ENCODE results near the gene THSD7A. TPM values are rescaled to one million over a fixed set of nuclear protein-coding genes. Genes with fewer than 3 reads are reported as not detected.

Gene THSD7A
- total RNA-seq, 1 experiment from 2014 or later: 0.64 TPM

DNA sequence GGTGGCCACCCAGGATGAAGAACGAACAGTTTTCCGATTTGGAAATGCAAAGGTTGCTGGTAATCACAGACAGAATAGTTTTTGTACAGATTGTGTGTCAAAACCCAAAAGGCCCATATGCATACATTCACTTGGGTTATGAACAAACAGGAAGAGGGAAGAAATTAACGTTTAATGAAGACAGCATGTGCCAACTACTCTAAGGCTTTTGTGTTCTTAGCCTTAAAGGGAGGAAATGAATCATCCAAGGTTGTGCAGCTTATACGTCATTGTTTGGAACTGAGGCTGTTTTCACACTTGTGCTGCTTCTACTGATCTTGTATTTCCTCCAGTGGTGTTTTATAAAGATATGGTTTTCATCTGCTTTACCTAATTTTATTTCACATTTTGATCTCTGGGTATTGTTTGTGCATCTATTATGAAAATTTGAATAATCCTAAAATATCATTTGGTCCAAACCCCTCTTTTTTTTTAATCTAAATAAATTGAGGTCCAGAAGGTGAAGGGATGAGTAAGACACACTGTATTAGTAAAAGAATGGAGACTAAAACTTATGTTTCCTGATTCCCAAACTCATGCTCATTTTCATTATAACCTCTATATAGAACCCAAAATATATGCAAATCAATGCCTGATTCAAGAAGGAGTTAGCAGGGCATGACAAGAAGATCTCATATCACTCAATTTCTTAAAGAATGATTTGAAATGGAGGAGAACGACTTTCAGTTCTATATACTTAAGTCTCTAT, 373.1 kb downstream of the THSD7A start:
- intact Hi-C loops (cut with micrococcal nuclease; ENCODE audit: unreplicated experiment): no loop called here
- Histone ChIP-seq H3K36me3 (ENCODE audit: insufficient read depth, low read length, poor library complexity, severe bottlenecking) (no peaks in the 10 kb centered on the region), H3K27ac (ENCODE audit: low read depth, low read length, poor library complexity, severe bottlenecking) (peak overlapping the region; percentile 84), H3K27me3 (replicated peaks; ENCODE audit: insufficient read depth, low read depth, low read length, poor library complexity) (no peaks in the 10 kb centered on the region), H3K9me3 (ENCODE audit: low read depth, low read length, poor library complexity, severe bottlenecking) (no peaks in the 10 kb centered on the region), H3K4me1 (ENCODE audit: insufficient read depth, low read length, poor library complexity, severe bottlenecking) (peaks cover 40% of the 10 kb centered on the region), H3K4me3 (ENCODE audit: low read depth, low read length, poor library complexity, severe bottlenecking) (no peak overlapping the region)
- ChIA-PET CTCF (no interaction called here), POLR2A (ENCODE audit: low non-redundant PET) (no interaction called here)
- peak; percentile 96 for DNase-seq (ENCODE audit: low spot score)
- BruUV-seq (replicated peaks): TSS peak; percentile 98
- TF ChIP-seq EZH2 (IDR thresholded peaks at IDR 0.05; ENCODE audit: borderline replicate concordance, low read depth, low read length, poor library complexity, severe bottlenecking): no peak
- TF ChIP-seq, protein P1, sequence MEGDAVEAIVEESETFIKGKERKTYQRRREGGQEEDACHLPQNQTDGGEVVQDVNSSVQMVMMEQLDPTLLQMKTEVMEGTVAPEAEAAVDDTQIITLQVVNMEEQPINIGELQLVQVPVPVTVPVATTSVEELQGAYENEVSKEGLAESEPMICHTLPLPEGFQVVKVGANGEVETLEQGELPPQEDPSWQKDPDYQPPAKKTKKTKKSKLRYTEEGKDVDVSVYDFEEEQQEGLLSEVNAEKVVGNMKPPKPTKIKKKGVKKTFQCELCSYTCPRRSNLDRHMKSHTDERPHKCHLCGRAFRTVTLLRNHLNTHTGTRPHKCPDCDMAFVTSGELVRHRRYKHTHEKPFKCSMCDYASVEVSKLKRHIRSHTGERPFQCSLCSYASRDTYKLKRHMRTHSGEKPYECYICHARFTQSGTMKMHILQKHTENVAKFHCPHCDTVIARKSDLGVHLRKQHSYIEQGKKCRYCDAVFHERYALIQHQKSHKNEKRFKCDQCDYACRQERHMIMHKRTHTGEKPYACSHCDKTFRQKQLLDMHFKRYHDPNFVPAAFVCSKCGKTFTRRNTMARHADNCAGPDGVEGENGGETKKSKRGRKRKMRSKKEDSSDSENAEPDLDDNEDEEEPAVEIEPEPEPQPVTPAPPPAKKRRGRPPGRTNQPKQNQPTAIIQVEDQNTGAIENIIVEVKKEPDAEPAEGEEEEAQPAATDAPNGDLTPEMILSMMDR (conservative IDR thresholded peaks at IDR 0.05; ENCODE audit: low read depth, low read length): no peak

DNA sequence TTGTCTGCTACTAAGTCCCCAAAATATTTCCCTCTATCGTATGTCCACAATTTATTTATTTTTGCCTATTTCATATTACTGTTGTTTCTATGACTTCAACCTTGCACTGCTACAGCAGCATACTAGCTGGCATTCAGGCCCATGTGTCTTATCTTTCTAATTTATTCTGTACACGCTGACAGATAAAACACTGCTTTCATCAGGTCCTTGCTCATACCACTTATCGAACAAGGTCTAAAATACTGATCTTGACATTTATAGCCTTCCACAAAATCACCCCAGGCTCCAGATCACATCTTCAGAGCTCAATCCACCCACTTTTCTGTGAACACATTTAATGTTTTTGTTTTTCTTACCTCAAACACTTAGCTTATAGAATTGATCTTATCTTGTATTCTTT, 374.6 kb downstream of the THSD7A start:
- ChIA-PET POLR2A (ENCODE audit: low non-redundant PET) (interaction anchor here (0.6 kb wide), 1 partner anchor 178 kb away, joined by 3 read pairs; no protein-coding TSS in a partner anchor), CTCF (no interaction called here)
- intact Hi-C loops (cut with micrococcal nuclease; ENCODE audit: unreplicated experiment): no loop called here

DNA sequence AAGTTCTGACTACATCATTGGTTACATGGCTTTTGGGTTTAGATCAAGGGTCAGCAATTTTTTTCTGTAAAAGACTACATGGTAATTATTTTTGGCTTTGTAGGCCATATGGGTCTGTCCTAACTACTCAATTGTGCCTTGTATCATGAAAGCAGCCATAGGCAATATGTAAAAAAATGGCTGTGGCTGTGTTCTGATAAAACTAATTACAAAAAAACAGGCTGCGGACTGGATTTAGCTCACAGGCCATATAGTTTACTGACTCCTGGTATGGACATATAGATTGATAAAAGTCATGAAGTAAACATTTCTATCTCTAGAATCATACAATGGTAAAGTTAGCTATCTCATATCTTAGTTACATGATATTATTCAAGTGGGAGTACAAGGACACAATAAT, 375.4 kb downstream of the THSD7A start:
- ChIA-PET POLR2A (ENCODE audit: low non-redundant PET) (no interaction called here), CTCF (no interaction called here)
- no peak for DNase-seq (ENCODE audit: low spot score)
- intact Hi-C loops (cut with micrococcal nuclease; ENCODE audit: unreplicated experiment): no loop called here
- TF ChIP-seq EZH2 (IDR thresholded peaks at IDR 0.05; ENCODE audit: borderline replicate concordance, low read depth, low read length, poor library complexity, severe bottlenecking): no peak
- TF ChIP-seq, protein P1 (conservative IDR thresholded peaks at IDR 0.05; ENCODE audit: low read depth, low read length): no peak
- Histone ChIP-seq H3K27ac (ENCODE audit: low read depth, low read length, poor library complexity, severe bottlenecking) (no peak overlapping the region), H3K36me3 (ENCODE audit: insufficient read depth, low read length, poor library complexity, severe bottlenecking) (no peaks in the 10 kb centered on the region), H3K9me3 (ENCODE audit: low read depth, low read length, poor library complexity, severe bottlenecking) (no peaks in the 10 kb centered on the region), H3K4me1 (ENCODE audit: insufficient read depth, low read length, poor library complexity, severe bottlenecking) (peaks cover 36% of the 10 kb centered on the region), H3K4me3 (ENCODE audit: low read depth, low read length, poor library complexity, severe bottlenecking) (no peak overlapping the region), H3K27me3 (replicated peaks; ENCODE audit: insufficient read depth, low read depth, low read length, poor library complexity) (no peaks in the 10 kb centered on the region)
- BruUV-seq (replicated peaks): no TSS peak

More for the DNA sequence above, 374.6 kb downstream of the THSD7A start:
- Histone ChIP-seq H3K27me3 (replicated peaks; ENCODE audit: insufficient read depth, low read depth, low read length, poor library complexity) (no peaks in the 10 kb centered on the region), H3K27ac (ENCODE audit: low read depth, low read length, poor library complexity, severe bottlenecking) (peak overlapping the region; percentile 84), H3K4me3 (ENCODE audit: low read depth, low read length, poor library complexity, severe bottlenecking) (no peak overlapping the region), H3K9me3 (ENCODE audit: low read depth, low read length, poor library complexity, severe bottlenecking) (no peaks in the 10 kb centered on the region), H3K4me1 (ENCODE audit: insufficient read depth, low read length, poor library complexity, severe bottlenecking) (peaks cover 39% of the 10 kb centered on the region), H3K36me3 (ENCODE audit: insufficient read depth, low read length, poor library complexity, severe bottlenecking) (no peaks in the 10 kb centered on the region)
- no TSS peak for BruUV-seq (replicated peaks)
- no peak for TF ChIP-seq EZH2 (IDR thresholded peaks at IDR 0.05; ENCODE audit: borderline replicate concordance, low read depth, low read length, poor library complexity, severe bottlenecking)
- TF ChIP-seq, protein P1 (conservative IDR thresholded peaks at IDR 0.05; ENCODE audit: low read depth, low read length): no peak
- no peak for DNase-seq (ENCODE audit: low spot score)
